Esophagus muscularis mucosa (tissue), 3 donors: ENCODE results near the gene AP1G1.

ENCODE experiments used
- CTCF ChIP-seq, 3 experiments: fragments of 200-600 bp in 2 of 3; fragments of 450-650 bp in 1 of 3; sonication (generic) in 2 of 3; IDR thresholded peaks; one replicate each; pipeline ENCODE4 v1.5.1; 2017 to 2019; ENCODE audit warnings: antibody characterized with exemption in 3 of 3, mild to moderate bottlenecking in 2 of 3, moderate library complexity in 1 of 3
- POLR2A ChIP-seq: fragments of 450-650 bp; IDR thresholded peaks from one replicate; pipeline ENCODE4 v1.6.1; 2017; ENCODE audit warnings: antibody characterized with exemption, moderate library complexity, mild to moderate bottlenecking, low read depth

GRCh38 chr16:71803305-71803690 lies 5.3 kb downstream of the AP1G1 start:
- TF ChIP-seq POLR2A: no peak
- TF ChIP-seq CTCF (IDR thresholded peaks at IDR 0.05): no peak
